DND-41 (cell line): Measurements from ENCODE around the gene JDP2.

Source experiments
- ATAC-seq: fragments of 200-7000 bp; cut with Tn5 transposase; 3 replicates; pipeline ENCODE4 v1.9.1; 2021; ENCODE audit warnings: low read depth; ENCODE audit not compliant: insufficient read depth
- DNase-seq: peaks from one replicate; pipeline ENCODE4 v3.0.0-alpha.2; 2020
- H2AFZ ChIP-seq: 2 replicates; pipeline ENCODE4 v1.6.0; 2012; ENCODE audit warnings: low read depth, low read length
- H3K27ac ChIP-seq: 2 replicates; pipeline ENCODE4 v1.5.1; 2012; ENCODE audit warnings: low read length, inconsistent platforms
- H3K27me3 ChIP-seq: fragments of 200-600 bp; sonication (generic); 2 replicates; pipeline ENCODE4 v1.6.0; 2012; ENCODE audit warnings: low read length, mild to moderate bottlenecking, inconsistent platforms; ENCODE audit not compliant: insufficient read depth, poor library complexity
- H3K36me3 ChIP-seq: 2 replicates; pipeline ENCODE4 v1.5.1; 2012; ENCODE audit warnings: low read length, inconsistent platforms; ENCODE audit not compliant: insufficient read depth
- H3K4me1 ChIP-seq: 2 replicates; pipeline ENCODE4 v1.5.1; 2012; ENCODE audit warnings: mild to moderate bottlenecking, low read length; ENCODE audit not compliant: insufficient read depth
- H3K4me2 ChIP-seq: 2 replicates; pipeline ENCODE4 v1.6.0; 2012; ENCODE audit warnings: mild to moderate bottlenecking, moderate library complexity, low read length, inconsistent platforms; ENCODE audit not compliant: insufficient read depth
- H3K4me3 ChIP-seq, 2 experiments: fragments of 200-600 bp in 1 of 2; shearing (Covaris generic) in 1 of 2; 2 replicates each; pipeline ENCODE4 v1.5.1; 2012 to 2016; ENCODE audit warnings: inconsistent platforms in 2 of 2, low read length in 2 of 2, mild to moderate bottlenecking in 2 of 2, low read depth in 1 of 2, moderate library complexity in 1 of 2
- H3K79me2 ChIP-seq: 2 replicates; pipeline ENCODE4 v1.6.0; 2012; ENCODE audit warnings: low read length, inconsistent platforms; ENCODE audit not compliant: insufficient read depth
- H3K9ac ChIP-seq: 2 replicates; pipeline ENCODE4 v1.6.0; 2012; ENCODE audit warnings: low read depth, mild to moderate bottlenecking, inconsistent platforms, low read length, moderate library complexity
- H3K9me3 ChIP-seq: 2 replicates; pipeline ENCODE4 v1.5.1; 2012; ENCODE audit warnings: low read length, moderate library complexity, mild to moderate bottlenecking, inconsistent platforms; ENCODE audit not compliant: insufficient read depth, severe bottlenecking
- H4K20me1 ChIP-seq: 2 replicates; pipeline ENCODE4 v1.6.0; 2012; ENCODE audit warnings: low read length; ENCODE audit not compliant: insufficient read depth
- CTCF ChIP-seq: IDR thresholded peaks from 2 replicates; pipeline ENCODE4 v1.5.1; 2012; ENCODE audit warnings: borderline replicate concordance, low read length, moderate library complexity, mild to moderate bottlenecking; ENCODE audit not compliant: poor library complexity, severe bottlenecking; ENCODE audit errors: extremely low read depth
- EZH2 ChIP-seq: IDR thresholded peaks from 3 replicates; pipeline ENCODE4 v1.6.1; 2012; ENCODE audit warnings: borderline replicate concordance, low read depth, mild to moderate bottlenecking, moderate library complexity, low read length, inconsistent platforms; ENCODE audit not compliant: severe bottlenecking

JDP2 gene

DNA sequence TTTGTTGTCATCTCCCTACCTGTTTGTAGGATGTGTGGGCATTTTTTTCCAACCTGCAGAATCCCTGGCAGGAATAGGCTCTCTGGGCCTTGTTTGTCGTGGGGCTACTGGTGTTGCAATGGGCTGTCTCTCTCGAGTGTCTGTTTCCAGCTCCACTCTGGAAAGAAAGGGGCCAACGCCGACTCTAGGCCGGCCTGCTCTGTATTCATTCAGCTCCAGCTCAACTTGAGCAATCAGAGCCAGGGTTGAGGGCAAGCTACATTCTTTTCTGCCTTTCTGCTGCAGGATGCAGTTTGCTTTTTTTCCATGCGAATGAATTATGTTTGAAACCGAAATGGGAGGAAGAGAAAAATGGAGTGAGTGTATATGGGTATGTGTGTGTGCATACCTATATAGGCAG is 2.3 kb downstream of the JDP2 start:
- Histone ChIP-seq H3K79me2 (no peaks in the 10 kb centered on the region), H3K4me2 (no peak overlapping the region), H3K36me3 (no peaks in the 10 kb centered on the region), H3K4me1 (0 out of 2 replicates have a peak, but pooled peaks cover 2% of the 10 kb centered on the region), H3K9ac (no peak overlapping the region), H3K27ac (no peak overlapping the region), H4K20me1 (no peaks in the 10 kb centered on the region; the same call in 1 of the 2 replicates), H3K4me3 (no peak overlapping the region), H3K27me3 (peaks cover 53% of the 10 kb centered on the region), H2AFZ (no peak overlapping the region), H3K9me3 (no peaks in the 10 kb centered on the region)
- TF ChIP-seq CTCF: no peak
- TF ChIP-seq EZH2: no peak
- no peak for ATAC-seq
- no peak for DNase-seq

GRCh38 chr14:75430526-75430925 is 2.7 kb downstream of the JDP2 start:
- Histone ChIP-seq H3K9ac (no peak overlapping the region), H3K4me2 (no peak overlapping the region), H3K9me3 (no peaks in the 10 kb centered on the region), H3K4me1 (0 out of 2 replicates have a peak, but pooled peaks cover 2% of the 10 kb centered on the region), H4K20me1 (no peaks in the 10 kb centered on the region; the same call in 1 of the 2 replicates), H3K36me3 (no peaks in the 10 kb centered on the region), H3K4me3 (no peak overlapping the region), H3K27me3 (peaks cover 50% of the 10 kb centered on the region), H3K27ac (no peak overlapping the region), H2AFZ (no peak overlapping the region), H3K79me2 (no peaks in the 10 kb centered on the region)
- DNase-seq (no peak), ATAC-seq (no peak)
- no peak for TF ChIP-seq EZH2
- TF ChIP-seq CTCF: no peak

- Histone ChIP-seq H3K4me2 (no peak overlapping the region), H4K20me1 (no peaks in the 10 kb centered on the region; the same call in 1 of the 2 replicates), H3K9ac (no peak overlapping the region), H3K4me3 (no peak overlapping the region), H3K36me3 (no peaks in the 10 kb centered on the region), H3K27me3 (peaks cover 45% of the 10 kb centered on the region), H2AFZ (no peak overlapping the region), H3K4me1 (0 out of 2 replicates have a peak, but pooled peaks cover 2% of the 10 kb centered on the region), H3K9me3 (no peaks in the 10 kb centered on the region), H3K79me2 (no peaks in the 10 kb centered on the region), H3K27ac (no peak overlapping the region)
- ATAC-seq (no peak), DNase-seq (no peak)
- TF ChIP-seq EZH2 (no peak), CTCF (no peak)
These were observed 3.2 kb downstream of the JDP2 start for GRCh38 chr14:75430976-75431375.

DNA sequence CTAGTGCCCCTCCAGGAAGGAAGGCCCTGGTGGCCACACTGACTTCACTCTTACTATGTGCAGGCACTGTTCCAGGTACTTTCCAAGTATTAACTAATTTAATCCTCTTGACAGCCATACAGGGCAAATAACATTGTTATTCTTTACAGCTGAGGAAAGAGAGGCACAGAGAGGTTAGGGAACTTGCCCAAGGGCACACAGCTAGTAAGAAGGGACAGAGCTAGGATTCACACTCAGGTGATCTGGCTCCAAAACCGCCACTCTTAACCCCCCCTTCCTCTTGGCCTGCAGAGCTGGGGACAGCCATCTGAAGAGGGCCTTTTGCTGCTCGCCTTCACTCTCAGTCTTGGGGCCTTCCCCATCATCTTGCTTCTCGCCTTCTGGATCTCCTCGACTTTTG is 4.0 kb downstream of the JDP2 start:
- Histone ChIP-seq H4K20me1 (no peaks in the 10 kb centered on the region; the same call in 1 of the 2 replicates), H3K9ac (no peak overlapping the region), H3K27me3 (peaks cover 37% of the 10 kb centered on the region), H3K4me3 (no peak overlapping the region), H2AFZ (no peak overlapping the region), H3K9me3 (no peaks in the 10 kb centered on the region), H3K4me2 (no peak overlapping the region), H3K4me1 (0 out of 2 replicates have a peak, but pooled peaks cover 2% of the 10 kb centered on the region), H3K79me2 (no peaks in the 10 kb centered on the region), H3K27ac (no peak overlapping the region), H3K36me3 (no peaks in the 10 kb centered on the region)
- DNase-seq: no peak
- TF ChIP-seq CTCF (no peak), EZH2 (no peak)
- ATAC-seq: no peak
